ENCODE results near the gene PLCB1. TPM values are rescaled to one million over a fixed set of nuclear protein-coding genes. Genes with fewer than 3 reads are reported as not detected.
A peak's percentile ranks its signal among the peaks of the same experiment; 100 is the strongest.

Gene PLCB1
- polyA plus RNA-seq, 1 experiment: 16.4 TPM

DNA sequence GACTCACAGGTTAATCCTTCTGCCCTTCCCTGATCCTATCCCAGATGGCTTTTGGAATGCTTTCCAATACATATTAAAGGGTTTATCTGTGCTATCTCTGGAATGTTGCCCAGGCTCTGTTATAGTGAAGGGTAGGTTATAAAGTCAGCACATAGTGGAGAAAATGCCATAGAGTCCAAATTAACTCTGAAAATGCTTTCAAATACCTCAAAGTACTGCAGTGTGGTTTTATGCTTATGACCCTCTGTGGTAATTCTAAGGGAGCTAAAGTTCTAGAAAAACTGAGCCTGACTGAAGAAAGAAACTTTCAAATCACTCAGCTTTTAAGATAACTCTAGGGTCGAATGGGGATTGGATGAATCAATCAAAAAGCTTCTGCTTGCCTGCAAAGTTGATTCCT, 159.8 kb downstream of the PLCB1 start:
- Histone ChIP-seq H3K27me3 (ENCODE audit: control insufficient read depth, insufficient read depth, low read length) (no peaks in the 10 kb centered on the region), H3K9me3 (ENCODE audit: control insufficient read depth, insufficient read depth, low read length) (no peaks in the 10 kb centered on the region), H3K4me3 (ENCODE audit: low read depth, low read length) (no peak overlapping the region), H3K27ac (ENCODE audit: low read depth, low read length) (no peak overlapping the region)
- TF ChIP-seq, protein P1, sequence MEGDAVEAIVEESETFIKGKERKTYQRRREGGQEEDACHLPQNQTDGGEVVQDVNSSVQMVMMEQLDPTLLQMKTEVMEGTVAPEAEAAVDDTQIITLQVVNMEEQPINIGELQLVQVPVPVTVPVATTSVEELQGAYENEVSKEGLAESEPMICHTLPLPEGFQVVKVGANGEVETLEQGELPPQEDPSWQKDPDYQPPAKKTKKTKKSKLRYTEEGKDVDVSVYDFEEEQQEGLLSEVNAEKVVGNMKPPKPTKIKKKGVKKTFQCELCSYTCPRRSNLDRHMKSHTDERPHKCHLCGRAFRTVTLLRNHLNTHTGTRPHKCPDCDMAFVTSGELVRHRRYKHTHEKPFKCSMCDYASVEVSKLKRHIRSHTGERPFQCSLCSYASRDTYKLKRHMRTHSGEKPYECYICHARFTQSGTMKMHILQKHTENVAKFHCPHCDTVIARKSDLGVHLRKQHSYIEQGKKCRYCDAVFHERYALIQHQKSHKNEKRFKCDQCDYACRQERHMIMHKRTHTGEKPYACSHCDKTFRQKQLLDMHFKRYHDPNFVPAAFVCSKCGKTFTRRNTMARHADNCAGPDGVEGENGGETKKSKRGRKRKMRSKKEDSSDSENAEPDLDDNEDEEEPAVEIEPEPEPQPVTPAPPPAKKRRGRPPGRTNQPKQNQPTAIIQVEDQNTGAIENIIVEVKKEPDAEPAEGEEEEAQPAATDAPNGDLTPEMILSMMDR (IDR thresholded peaks at IDR 0.05; ENCODE audit: low read depth, low read length): no peak
- DNase-seq (ENCODE audit: low read depth, low spot score): peak; percentile 7
- ChIA-PET POLR2A (no interaction called here), CTCF (interaction anchor here (1.1 to 1.3 kb wide), 2 partner anchors 12 to 98 kb away, joined by 3 to 4 read pairs; no protein-coding TSS in a partner anchor)

DNA sequence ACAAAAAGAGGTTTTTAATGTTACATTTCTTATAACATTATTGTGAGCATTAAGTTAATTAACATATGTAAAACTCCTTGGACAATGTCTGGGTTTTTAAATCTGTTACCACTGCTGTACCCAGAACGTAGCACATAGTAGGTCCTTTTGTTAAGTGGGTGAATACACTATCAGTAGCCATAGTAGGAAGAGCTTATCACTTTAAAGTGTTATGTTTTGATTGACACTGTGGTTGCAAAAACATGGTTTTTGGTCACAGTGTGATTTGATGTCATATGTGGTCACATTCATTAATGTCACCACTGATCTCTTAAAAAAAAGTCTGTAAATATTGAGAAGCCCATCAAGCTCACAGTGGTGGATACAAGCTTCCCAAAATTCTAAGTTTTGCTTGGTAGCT, 160.7 kb downstream of the PLCB1 start:
- Histone ChIP-seq H3K4me3 (ENCODE audit: low read depth, low read length) (no peak overlapping the region), H3K27ac (ENCODE audit: low read depth, low read length) (no peak overlapping the region), H3K27me3 (ENCODE audit: control insufficient read depth, insufficient read depth, low read length) (no peaks in the 10 kb centered on the region), H3K9me3 (ENCODE audit: control insufficient read depth, insufficient read depth, low read length) (no peaks in the 10 kb centered on the region)
- DNase-seq (ENCODE audit: low read depth, low spot score): no peak
- POLR2A ChIA-PET: no interaction called here
- TF ChIP-seq, protein P1 (IDR thresholded peaks at IDR 0.05; ENCODE audit: low read depth, low read length): no peak
- CTCF ChIA-PET: interaction anchor here (1.0 to 1.3 kb wide), 3 partner anchors 11 to 429 kb away, joined by 3 to 4 read pairs (median 3); no protein-coding TSS in a partner anchor

DNA sequence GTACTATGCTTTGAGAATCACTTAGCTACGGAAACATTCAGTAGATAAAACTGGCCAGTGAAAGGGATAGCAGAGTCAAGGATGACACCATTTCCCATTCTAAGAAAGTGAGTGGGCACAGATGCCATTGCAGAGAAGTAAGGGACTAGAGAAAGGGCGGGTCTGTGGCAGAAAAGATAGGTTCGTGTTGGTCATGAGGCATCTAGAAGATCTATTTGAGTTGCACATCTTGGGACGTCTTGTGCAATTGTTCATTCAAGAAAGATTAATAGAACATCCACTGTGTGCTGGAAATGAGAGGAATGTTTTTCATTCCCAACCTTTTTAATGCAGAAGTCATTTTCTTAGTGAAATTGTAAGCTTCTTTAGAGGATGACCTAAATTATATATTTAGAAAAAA, 161.7 kb downstream of the PLCB1 start:
- Histone ChIP-seq H3K4me3 (ENCODE audit: low read depth, low read length) (no peak overlapping the region), H3K27me3 (ENCODE audit: control insufficient read depth, insufficient read depth, low read length) (no peaks in the 10 kb centered on the region), H3K27ac (ENCODE audit: low read depth, low read length) (no peak overlapping the region), H3K9me3 (ENCODE audit: control insufficient read depth, insufficient read depth, low read length) (no peaks in the 10 kb centered on the region)
- POLR2A ChIA-PET: no interaction called here
- CTCF ChIA-PET: interaction anchor here (0.7 to 1.0 kb wide), 2 partner anchors 295 to 429 kb away, joined by 3 read pairs; no protein-coding TSS in a partner anchor
- TF ChIP-seq, protein P1 (IDR thresholded peaks at IDR 0.05; ENCODE audit: low read depth, low read length): no peak
- no peak for DNase-seq (ENCODE audit: low read depth, low spot score)

DNA sequence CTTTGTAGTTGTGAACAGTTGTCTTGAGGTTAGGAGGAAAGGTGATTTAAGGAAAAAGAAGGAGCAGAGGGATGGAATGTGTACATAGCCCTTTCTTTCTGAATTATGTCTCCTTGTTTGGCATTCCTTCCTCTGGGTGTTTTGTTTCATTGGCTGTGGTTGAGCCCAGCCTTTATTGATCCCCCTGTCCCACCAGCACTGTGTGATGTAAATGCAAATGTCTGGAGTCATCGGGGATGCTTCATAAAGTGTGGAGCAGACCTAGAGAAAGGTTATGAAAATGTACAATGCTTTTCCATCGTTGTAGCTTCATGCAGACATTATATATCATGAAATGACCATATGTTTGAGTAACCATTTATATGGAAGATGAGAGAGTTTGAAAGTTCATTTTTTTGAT, 164.5 kb downstream of the PLCB1 start:
- TF ChIP-seq, protein P1 (IDR thresholded peaks at IDR 0.05; ENCODE audit: low read depth, low read length): no peak
- DNase-seq (ENCODE audit: low read depth, low spot score): no peak
- POLR2A ChIA-PET: no interaction called here
- H3K4me3 ChIP-seq (ENCODE audit: low read depth, low read length): no peak overlapping the region
- no peaks in the 10 kb centered on the region for H3K27me3 ChIP-seq (ENCODE audit: control insufficient read depth, insufficient read depth, low read length)
- no peaks in the 10 kb centered on the region for H3K9me3 ChIP-seq (ENCODE audit: control insufficient read depth, insufficient read depth, low read length)
- H3K27ac ChIP-seq (ENCODE audit: low read depth, low read length): no peak overlapping the region
- CTCF ChIA-PET: no interaction called here

DNA sequence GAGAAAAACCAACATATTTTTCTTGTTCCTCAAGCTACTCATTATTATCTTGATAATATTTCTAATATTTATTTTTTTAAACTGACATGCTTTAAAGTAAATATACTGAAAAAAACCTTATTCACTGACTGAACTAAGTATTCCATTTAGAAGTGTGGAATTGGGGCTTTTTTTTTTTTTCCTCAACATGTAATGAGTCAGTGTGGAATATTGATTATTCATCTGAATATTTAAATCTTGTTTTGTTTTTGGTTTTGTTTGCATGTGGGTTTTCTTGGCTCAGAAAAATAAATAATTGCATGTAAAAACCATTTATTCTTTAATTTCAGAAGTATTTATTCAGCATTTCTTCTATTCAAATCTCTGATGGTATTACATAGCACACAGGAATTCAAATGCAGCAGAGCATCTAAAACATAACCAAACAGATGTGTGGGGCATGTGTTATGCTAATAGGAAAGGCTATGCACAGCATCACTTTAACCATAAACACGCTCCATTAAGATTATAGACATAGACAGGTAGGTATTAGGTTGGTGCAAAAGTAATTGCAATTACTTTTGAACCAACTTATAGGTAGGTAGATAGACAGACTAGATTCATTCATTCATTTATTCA, 166.5 kb downstream of the PLCB1 start:
- ChIA-PET CTCF (no interaction called here), POLR2A (no interaction called here)
- H3K27me3 ChIP-seq (ENCODE audit: control insufficient read depth, insufficient read depth, low read length): no peaks in the 10 kb centered on the region
- DNase-seq (ENCODE audit: low read depth, low spot score): no peak
- TF ChIP-seq, protein P1 (IDR thresholded peaks at IDR 0.05; ENCODE audit: low read depth, low read length): no peak
- H3K27ac ChIP-seq (ENCODE audit: low read depth, low read length): no peak overlapping the region
- H3K4me3 ChIP-seq (ENCODE audit: low read depth, low read length): no peak overlapping the region
- H3K9me3 ChIP-seq (ENCODE audit: control insufficient read depth, insufficient read depth, low read length): no peaks in the 10 kb centered on the region

All from AG04450 (cell line).